H1 (cell line): Measurements from ENCODE around the gene GPX8. TPM values are rescaled to one million over a fixed set of nuclear protein-coding genes. Genes with fewer than 3 reads are reported as not detected.

Experiments
- CTCF ChIA-PET: fragments of 300-600 bp; sonication (Branson Sonifier 250); formaldehyde crosslinking; loops from one replicate; lab custom pipeline; 2021; ENCODE audit not compliant: partially characterized antibody; lab: Charles Lee
- POLR2A ChIA-PET: fragments of 300-600 bp; sonication (Branson Sonifier 250); formaldehyde crosslinking; loops from one replicate; lab custom pipeline; 2021; ENCODE audit warnings: inconsistent platforms; ENCODE audit not compliant: partially characterized antibody; lab: Charles Lee
- DNase-seq, 2 experiments: peaks; one replicate each; pipeline versions ENCODE4 v3.0.0 to v3.0.0-alpha.2; 2010 to 2022; ENCODE audit warnings: low spot score in 2 of 2, low read depth in 1 of 2, mixed read lengths in 1 of 2
- FAIRE-seq: peaks from 2 replicates; lab custom pipeline; 2011; peaks lifted over from hg19 to GRCh38; lab: Jason Lieb, UNC
- H2AFZ ChIP-seq: 2 replicates; pipeline ENCODE4 v1.8.1; 2012; ENCODE audit warnings: low read length, inconsistent platforms
- H2AK5ac ChIP-seq: 2 replicates; pipeline ENCODE4 v1.6.1; 2013; ENCODE audit warnings: low read depth, low read length
- H2BK120ac ChIP-seq: replicated peaks from 2 replicates; pipeline ENCODE3; 2013; ENCODE audit warnings: low read depth, low read length, inconsistent platforms
- H2BK12ac ChIP-seq: 2 replicates; pipeline ENCODE4 v1.6.1; 2013; ENCODE audit warnings: low read depth, low read length
- H2BK15ac ChIP-seq: 2 replicates; pipeline ENCODE4 v1.6.1; 2013; ENCODE audit warnings: low read length
- H2BK20ac ChIP-seq: 2 replicates; pipeline ENCODE4 v1.6.1; 2013; ENCODE audit warnings: low read length
- H2BK5ac ChIP-seq: 2 replicates; pipeline ENCODE4 v1.6.1; 2013; ENCODE audit warnings: low read depth, low read length
- H3K14ac ChIP-seq: 2 replicates; pipeline ENCODE4 v1.6.1; 2013; ENCODE audit warnings: inconsistent platforms; ENCODE audit not compliant: insufficient read length
- H3K18ac ChIP-seq: 2 replicates; pipeline ENCODE4 v1.6.1; 2013; ENCODE audit warnings: low read length; ENCODE audit errors: extremely low read depth
- H3K23ac ChIP-seq: 2 replicates; pipeline ENCODE4 v1.6.1; 2013; ENCODE audit warnings: inconsistent platforms; ENCODE audit not compliant: insufficient read length
- H3K23me2 ChIP-seq: 2 replicates; pipeline ENCODE4 v1.6.1; 2013; ENCODE audit warnings: low read depth, low read length
- H3K27ac ChIP-seq: 2 replicates; pipeline ENCODE4 v1.6.1; 2011; ENCODE audit warnings: low read depth, low read length, inconsistent platforms
- H3K27me3 ChIP-seq, 4 experiments: replicated peaks in 1 of 4; 1 replicate in 1 of 4; 2 replicates in 3 of 4; pipeline versions ENCODE4 v1.6.1 to v1.8.1; 2011 to 2013; ENCODE audit warnings: low read length in 3 of 4, mild to moderate bottlenecking in 3 of 4, inconsistent platforms in 2 of 4, mixed read lengths in 2 of 4, moderate library complexity in 1 of 4; ENCODE audit not compliant: control insufficient read depth in 3 of 4, insufficient read depth in 3 of 4; ENCODE audit errors: extremely low read depth in 1 of 4
- H3K36me3 ChIP-seq, 4 experiments: 2 replicates each; pipeline versions ENCODE4 v1.6.1 to v1.8.1; 2011 to 2013; ENCODE audit warnings: mild to moderate bottlenecking in 4 of 4, low read length in 3 of 4, moderate library complexity in 2 of 4, control low read depth in 1 of 4, inconsistent platforms in 1 of 4; ENCODE audit not compliant: insufficient read depth in 4 of 4, control insufficient read depth in 2 of 4
- H3K4ac ChIP-seq: replicated peaks from 2 replicates; pipeline ENCODE3; 2013; ENCODE audit warnings: low read length, low read depth, mixed read lengths, inconsistent platforms; ENCODE audit not compliant: insufficient read length
- H3K4me1 ChIP-seq, 4 experiments: replicated peaks in 1 of 4; 1 replicate in 1 of 4; 2 replicates in 3 of 4; pipeline versions ENCODE4 v1.6.1 to v1.8.1; 2011 to 2013; ENCODE audit warnings: low read length in 3 of 4, inconsistent platforms in 2 of 4, mixed read lengths in 1 of 4; ENCODE audit not compliant: insufficient read depth in 4 of 4, control insufficient read depth in 3 of 4
- H3K4me2 ChIP-seq, 2 experiments: 2 replicates each; pipeline versions ENCODE4 v1.6.1 to v1.8.1; 2011 to 2013; ENCODE audit warnings: low read depth in 2 of 2, low read length in 2 of 2, control low read depth in 1 of 2, inconsistent platforms in 1 of 2, mild to moderate bottlenecking in 1 of 2; ENCODE audit not compliant: insufficient read depth in 1 of 2
- H3K4me3 ChIP-seq, 4 experiments: fragments of 200-600, 300-600 bp in 1 of 4; sonication (generic), shearing (Covaris generic), sonication (Bioruptor Twin) in 1 of 4; 2 replicates each; pipeline versions ENCODE4 v1.5.1 to v1.8.1; 2011 to 2016; ENCODE audit warnings: low read length in 4 of 4, low read depth in 3 of 4, control low read depth in 2 of 4, inconsistent platforms in 2 of 4, mild to moderate bottlenecking in 2 of 4, mixed read lengths in 1 of 4, moderate library complexity in 1 of 4; ENCODE audit not compliant: insufficient read depth in 2 of 4; ENCODE audit errors: extremely low read depth in 1 of 4
- H3K56ac ChIP-seq: replicated peaks from 2 replicates; pipeline ENCODE3; 2013; ENCODE audit warnings: low read depth, mild to moderate bottlenecking, mixed read lengths, low read length, inconsistent platforms; ENCODE audit not compliant: insufficient read length
- H3K79me1 ChIP-seq: 2 replicates; pipeline ENCODE4 v1.6.1; 2013; ENCODE audit warnings: low read depth, low read length, control low read depth
- H3K79me2 ChIP-seq, 2 experiments: 2 replicates each; pipeline versions ENCODE4 v1.6.1 to v1.8.1; 2012 to 2013; ENCODE audit warnings: low read length in 2 of 2, mild to moderate bottlenecking in 2 of 2, inconsistent platforms in 1 of 2; ENCODE audit not compliant: insufficient read depth in 2 of 2, control insufficient read depth in 1 of 2
- H3K9ac ChIP-seq, 4 experiments: replicated peaks in 1 of 4; 1 replicate in 1 of 4; 2 replicates in 3 of 4; pipeline versions ENCODE4 v1.6.1 to v1.8.1; 2011 to 2013; ENCODE audit warnings: low read depth in 3 of 4, low read length in 3 of 4, control low read depth in 2 of 4, mild to moderate bottlenecking in 2 of 4, moderate library complexity in 2 of 4, inconsistent platforms in 1 of 4; ENCODE audit errors: extremely low read depth in 1 of 4
- H3K9me3 ChIP-seq, 2 experiments: 2 replicates each; pipeline versions ENCODE4 v1.6.1 to v1.8.1; 2012 to 2013; ENCODE audit warnings: mild to moderate bottlenecking in 2 of 2, moderate library complexity in 2 of 2, control low read depth in 1 of 2, inconsistent platforms in 1 of 2, low read depth in 1 of 2, low read length in 1 of 2, mixed read lengths in 1 of 2; ENCODE audit not compliant: insufficient read depth in 2 of 2
- H4K20me1 ChIP-seq, 2 experiments: replicated peaks in 1 of 2; 2 replicates each; pipeline versions ENCODE3 to v1.8.1; 2011 to 2013; ENCODE audit warnings: inconsistent platforms in 2 of 2, low read length in 2 of 2, mild to moderate bottlenecking in 1 of 2; ENCODE audit not compliant: insufficient read depth in 2 of 2, control insufficient read depth in 1 of 2
- H4K5ac ChIP-seq: 2 replicates; pipeline ENCODE4 v1.6.1; 2013; ENCODE audit warnings: low read length, low read depth, mixed read lengths, inconsistent platforms; ENCODE audit not compliant: insufficient read length
- H4K8ac ChIP-seq: 2 replicates; pipeline ENCODE4 v1.8.0; 2013; ENCODE audit warnings: mild to moderate bottlenecking, moderate library complexity, low read length, inconsistent platforms; ENCODE audit not compliant: insufficient read depth; ENCODE audit errors: extremely low read depth
- H4K91ac ChIP-seq: replicated peaks from 2 replicates; pipeline ENCODE3; 2013; ENCODE audit warnings: low read length, mixed read lengths, inconsistent platforms; ENCODE audit not compliant: insufficient read length
- ASH2L ChIP-seq: fragments of 200-600, 300-600 bp; sonication (generic); IDR thresholded peaks from one replicate; pipeline ENCODE4 v1.7.1; 2017; ENCODE audit warnings: low read length
- BACH1 ChIP-seq: IDR thresholded peaks from 2 replicates; pipeline ENCODE4 v1.6.1; 2012; ENCODE audit warnings: low read length, improper control_type of control experiment
- HDAC6 ChIP-seq: IDR thresholded peaks from one replicate; pipeline ENCODE4 v1.7.1; 2012; ENCODE audit warnings: low read depth, mild to moderate bottlenecking, inconsistent platforms, low read length, moderate library complexity
- JUN ChIP-seq: IDR thresholded peaks from 2 replicates; pipeline ENCODE4 v1.6.1; 2011; ENCODE audit warnings: low read depth, mild to moderate bottlenecking, improper control_type of control experiment, low read length
- MAX ChIP-seq: IDR thresholded peaks from 2 replicates; pipeline ENCODE4 v1.6.1; 2012; ENCODE audit warnings: inconsistent platforms
- NANOG ChIP-seq: IDR thresholded peaks from 2 replicates; pipeline ENCODE4 v1.6.1; 2011; ENCODE audit warnings: low read length, low read depth, mild to moderate bottlenecking, inconsistent platforms; ENCODE audit not compliant: insufficient read depth, poor library complexity, severe bottlenecking
- NRF1 ChIP-seq: IDR thresholded peaks from 2 replicates; pipeline ENCODE4 v1.6.1; 2011; ENCODE audit warnings: mild to moderate bottlenecking, low read depth, low read length, improper control_type of control experiment
- RXRA ChIP-seq: IDR thresholded peaks from 2 replicates; pipeline ENCODE4 v1.6.1; 2011; ENCODE audit warnings: low read depth, mild to moderate bottlenecking, low read length, moderate library complexity; ENCODE audit not compliant: insufficient read depth
- SUZ12 ChIP-seq: fragments of 200-600 bp; sonication (generic); IDR thresholded peaks from 2 replicates; pipeline ENCODE4 v1.6.1; 2012; ENCODE audit warnings: mild to moderate bottlenecking, inconsistent platforms, low read length, moderate library complexity, mixed read lengths
- TAF7 ChIP-seq: optimal IDR thresholded peaks from 2 replicates; pipeline ENCODE3; 2011; ENCODE audit warnings: low read depth, mild to moderate bottlenecking, inconsistent platforms, low read length, moderate library complexity, borderline replicate concordance
- ZNF274 ChIP-seq: IDR thresholded peaks from 2 replicates; pipeline ENCODE4 v1.7.0; 2012; ENCODE audit warnings: low read length, borderline replicate concordance; ENCODE audit errors: extremely low read depth
- WGBS, 2 experiments: shearing (Covaris generic) in 1 of 2; methylation state at CpG; one replicate each; pipeline versions ENCODE4 v1.1.6 to v1.1.7; 2013 to 2015; ENCODE audit warnings: low lambda C conversion rate in 2 of 2, mixed read lengths in 2 of 2, inconsistent platforms in 1 of 2, low coverage in 1 of 2, missing lambda C conversion rate in 1 of 2; ENCODE audit not compliant: insufficient replicate concordance in 2 of 2, insufficient coverage in 1 of 2, insufficient read length in 1 of 2; ENCODE audit errors: extremely low coverage in 1 of 2, missing lambda C conversion rate in 1 of 2; 5-methylcytosine and 5-hydroxymethylcytosine counted together
- polyA plus RNA-seq, 7 experiments: library from polyadenylated mRNA; depleted of rRNA in 3 of 7; stranded (reverse) in 5 of 7; unstranded in 2 of 7; fragments of >200 nt in 5 of 7; fragments of 200-250 nt in 2 of 7; gene quantifications; 1 replicate in 5 of 7; 2 replicates in 1 of 7; 4 replicates in 1 of 7; pipeline versions ENCODE4 v1.2.1 to v1.2.3, GENCODE V29; 2011 to 2013; ENCODE audit warnings: missing spikeins in 2 of 7, mixed read lengths in 2 of 7
- total RNA-seq: library from RNA; stranded (reverse); fragmentation: NEBNext Ultra II Directional; extraction: Animal tissue kit (Norgen Biotek cat#: 25700); gene quantifications from 2 replicates; pipeline ENCODE4 v1.2.1, GENCODE V29; 2021

Gene GPX8
- total and polyA plus RNA-seq, 2 of the 8 experiments (the other 6 are each of a cell fraction or from before 2014, with no cell fraction given): 19.5 to 60.4 TPM

- H3K27me3 ChIP-seq: no peaks in the 10 kb centered on the region
- no peak overlapping the region for H4K8ac ChIP-seq
- DNase-seq (no peak), FAIRE-seq (no peak)
- no peak overlapping the region for H2AFZ ChIP-seq
- no peaks in the 10 kb centered on the region for H3K79me1 ChIP-seq
- no peaks in the 10 kb centered on the region for H3K4me1 ChIP-seq
- H3K36me3 ChIP-seq: no peaks in the 10 kb centered on the region
- no peak overlapping the region for H3K27ac ChIP-seq
- H3K14ac ChIP-seq: no peak overlapping the region
- H2BK20ac ChIP-seq: no peak overlapping the region
- no peak overlapping the region for H3K9ac ChIP-seq
- no peak overlapping the region for H3K4me3 ChIP-seq
- CTCF ChIA-PET: interaction anchor here (1.5 to 2.6 kb wide), 4 partner anchors 10 to 264 kb away, joined by 3 to 12 read pairs (median 8); partner anchors contain the start of gene GPX8
- H2BK12ac ChIP-seq: no peak overlapping the region
- H3K9me3 ChIP-seq: no peaks in the 10 kb centered on the region
- 91% methylated on average over 2 of the region's 2 CpGs; no CpG with 5 or more reads in 1 of the 2 experiments for WGBS, 2 experiments
- no peaks in the 10 kb centered on the region for H4K20me1 ChIP-seq
- no peak overlapping the region for H3K4ac ChIP-seq
- H3K79me2 ChIP-seq: no peaks in the 10 kb centered on the region
- H3K18ac ChIP-seq: no peak overlapping the region
- TF ChIP-seq RXRA (no peak), NRF1 (no peak), TAF7 (no peak), SUZ12 (no peak), BACH1 (no peak), ZNF274 (no peak), NANOG (no peak), ASH2L (no peak), HDAC6 (no peak), MAX (no peak), JUN (no peak)
- TF ChIP-seq, all 59 proteins: peak for 0
- no peaks in the 10 kb centered on the region for H3K23me2 ChIP-seq
- H2BK5ac ChIP-seq: no peak overlapping the region
- H3K4me2 ChIP-seq: no peak overlapping the region
- no peak overlapping the region for H2AK5ac ChIP-seq
- H3K56ac ChIP-seq: no peak overlapping the region
- H2BK120ac ChIP-seq: no peak overlapping the region
- POLR2A ChIA-PET: no interaction called here
- no peak overlapping the region for H2BK15ac ChIP-seq
- H4K91ac ChIP-seq: no peak overlapping the region
- H4K5ac ChIP-seq: no peak overlapping the region
- H3K23ac ChIP-seq: no peak overlapping the region
These were observed 10.6 kb upstream of the GPX8 start for GRCh38 chr5:55149308-55149795.
